Stimulated activated CD8-positive, alpha-beta memory T cell treated with anti-CD3 and anti-CD28 coated beads, Interleukin-7, amount 100 ng/mL, for 48 hours (primary cell): ENCODE data around the gene OLFM1.
"Not testable (repeated sequence)": the region's sequence is repeated elsewhere in the genome, so short reads cannot be mapped to it uniquely, and the experiment has no call there.

ENCODE experiments used
- DNase-seq, 2 donors: peaks; one replicate each; pipeline ENCODE4 v3.0.0-alpha.2; 2020; ENCODE audit warnings: low read depth in 1 of 2; ENCODE audit errors: extremely low read depth in 1 of 2

The OLFM1 gene

DNA sequence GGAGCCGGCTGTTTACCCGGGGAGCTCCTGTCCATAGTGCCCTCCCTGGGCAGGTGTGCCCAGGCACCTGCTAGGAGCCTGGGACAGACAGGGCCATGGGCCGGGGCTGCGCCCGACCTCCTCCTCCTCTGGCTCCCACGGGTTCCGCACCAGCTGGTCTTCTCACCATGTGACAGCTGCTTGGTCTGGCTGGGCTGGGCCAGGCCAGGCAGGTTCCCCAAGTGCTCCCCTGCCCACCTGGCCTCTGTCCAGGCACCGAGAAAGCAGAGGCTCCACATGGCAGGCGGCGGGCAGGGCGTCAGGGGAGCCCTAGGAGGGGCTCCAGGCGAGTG, 60.0 kb downstream of the OLFM1 start:
- no peak for DNase-seq

GRCh38 chr9:135147938-135148337, 60.5 kb downstream of the OLFM1 start:
- no peak for DNase-seq

DNA sequence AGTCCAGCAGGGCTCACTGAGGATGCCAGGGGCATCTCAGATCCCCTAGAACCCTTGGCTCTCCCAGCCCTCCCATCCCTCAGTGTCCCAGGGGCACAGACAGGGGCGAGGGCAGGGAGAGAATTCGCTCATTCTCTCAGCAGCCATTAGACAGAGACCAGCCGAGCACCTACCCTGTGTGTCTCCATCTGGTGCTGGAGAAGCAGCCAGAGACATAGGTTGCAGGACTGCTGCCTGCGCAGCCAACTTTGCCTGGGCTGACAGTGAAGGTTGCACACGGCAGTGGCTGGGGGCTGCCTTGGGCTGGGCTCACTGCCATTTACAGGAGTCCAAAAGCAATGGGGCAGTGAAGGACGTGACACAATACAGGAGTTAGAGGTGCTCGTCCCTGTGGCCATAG, 60.9 kb downstream of the OLFM1 start:
- DNase-seq, result no peak

- not testable (repeated sequence) for DNase-seq
Observed at GRCh38 chr9:135149901-135150300, 62.4 kb downstream of the OLFM1 start.

DNA sequence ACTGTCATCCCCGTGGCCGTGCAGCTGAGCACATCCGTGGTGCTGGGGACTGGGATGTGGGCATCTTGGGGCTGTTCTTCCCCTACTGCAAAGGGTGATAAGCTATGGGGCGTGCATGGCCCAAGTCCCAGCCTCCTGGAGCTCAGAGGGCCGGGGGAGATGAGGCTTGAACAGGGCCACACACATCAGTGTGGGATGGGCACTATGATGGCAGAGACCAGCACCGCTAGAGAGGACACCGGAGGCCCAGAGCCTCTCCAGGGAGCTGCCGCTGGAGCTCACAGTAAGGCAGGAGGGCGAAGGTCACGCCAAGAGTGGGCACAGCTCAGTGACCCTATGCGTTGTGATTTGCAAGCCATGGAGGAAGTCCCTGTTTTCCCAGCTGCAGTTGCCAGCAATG, 63.5 kb downstream of the OLFM1 start:
- DNase-seq, result no peak

DNA sequence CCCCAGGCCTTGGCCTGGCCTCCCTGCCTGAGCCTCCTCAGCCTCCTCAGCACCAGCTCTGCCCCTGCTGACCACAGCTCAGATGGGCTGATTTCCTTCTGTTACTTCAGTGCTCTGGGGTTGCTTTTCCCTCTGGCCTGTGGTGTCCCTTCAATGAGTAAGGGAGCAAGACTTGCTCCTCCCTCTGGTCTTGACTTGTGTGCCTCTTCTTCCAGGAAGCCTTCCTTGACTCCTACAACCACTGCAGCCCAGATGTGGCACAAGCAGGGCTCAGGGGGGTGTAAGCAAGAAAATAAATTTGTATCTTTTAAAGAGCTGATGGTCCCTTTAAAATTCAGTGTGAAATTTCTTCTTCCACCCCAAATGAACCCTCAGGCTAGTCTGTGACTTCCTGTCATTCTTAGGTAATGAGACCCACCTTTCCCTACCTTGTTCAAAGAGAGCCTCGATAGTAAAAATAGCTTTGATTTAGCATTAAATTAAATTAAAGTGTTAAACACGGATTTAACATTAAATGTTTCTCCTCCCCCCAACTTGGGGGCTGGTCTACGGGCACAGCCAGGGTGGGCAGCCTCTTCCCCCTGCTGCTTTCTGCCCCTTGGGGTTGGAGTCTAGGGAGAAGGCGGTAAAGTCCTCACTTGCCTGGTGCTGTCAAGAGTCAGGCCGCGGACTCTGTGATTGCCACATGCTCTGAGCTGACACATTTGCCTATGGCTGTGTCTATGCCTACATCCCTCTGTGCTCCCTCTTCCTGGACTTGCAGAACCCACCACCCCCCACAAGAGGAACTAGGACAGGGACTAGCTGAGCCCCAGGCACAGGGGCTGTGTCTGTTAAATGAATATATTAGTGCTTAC, 64.5 kb downstream of the OLFM1 start:
- no peak for DNase-seq

DNA sequence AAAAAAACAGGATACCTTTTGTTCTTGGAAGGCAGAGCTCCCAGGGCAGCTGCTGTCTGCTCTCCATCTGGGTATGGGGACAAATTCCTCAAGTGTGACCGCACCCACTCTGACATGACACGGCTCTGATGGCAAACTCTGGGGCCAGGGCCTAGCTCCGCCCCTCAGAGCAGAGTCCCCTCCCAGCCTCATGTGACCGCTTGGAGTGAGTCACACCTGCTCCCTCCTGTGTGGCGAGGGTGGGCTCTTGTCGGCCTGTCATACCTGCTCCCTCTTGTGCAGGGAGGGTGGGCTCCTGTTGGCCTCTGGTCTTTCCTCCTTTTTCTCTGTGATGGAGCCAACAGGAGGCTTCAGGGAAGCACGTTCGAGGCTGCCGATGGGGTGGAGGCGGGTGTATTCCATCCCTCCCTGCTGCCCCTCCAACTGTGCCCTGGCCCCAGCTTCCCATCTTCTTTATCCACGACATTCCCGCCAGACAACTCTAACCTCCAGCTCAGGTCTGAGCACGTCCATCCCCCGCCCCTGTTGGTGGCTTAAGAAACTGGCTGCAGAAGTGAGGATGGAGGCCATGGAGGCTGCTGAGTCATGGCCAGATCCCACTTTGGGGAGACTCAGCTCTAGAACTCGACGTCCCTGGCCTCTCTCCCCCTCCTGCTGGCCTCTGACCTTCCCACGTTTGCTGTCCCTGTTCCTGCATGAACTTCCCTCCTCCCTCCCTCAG, 65.3 kb downstream of the OLFM1 start:
- no peak for DNase-seq

- DNase-seq, result no peak
Observed at GRCh38 chr9:135154050-135154615, 66.7 kb downstream of the OLFM1 start.

- no peak for DNase-seq
Observed at GRCh38 chr9:135155396-135155795, 67.9 kb downstream of the OLFM1 start.

DNA sequence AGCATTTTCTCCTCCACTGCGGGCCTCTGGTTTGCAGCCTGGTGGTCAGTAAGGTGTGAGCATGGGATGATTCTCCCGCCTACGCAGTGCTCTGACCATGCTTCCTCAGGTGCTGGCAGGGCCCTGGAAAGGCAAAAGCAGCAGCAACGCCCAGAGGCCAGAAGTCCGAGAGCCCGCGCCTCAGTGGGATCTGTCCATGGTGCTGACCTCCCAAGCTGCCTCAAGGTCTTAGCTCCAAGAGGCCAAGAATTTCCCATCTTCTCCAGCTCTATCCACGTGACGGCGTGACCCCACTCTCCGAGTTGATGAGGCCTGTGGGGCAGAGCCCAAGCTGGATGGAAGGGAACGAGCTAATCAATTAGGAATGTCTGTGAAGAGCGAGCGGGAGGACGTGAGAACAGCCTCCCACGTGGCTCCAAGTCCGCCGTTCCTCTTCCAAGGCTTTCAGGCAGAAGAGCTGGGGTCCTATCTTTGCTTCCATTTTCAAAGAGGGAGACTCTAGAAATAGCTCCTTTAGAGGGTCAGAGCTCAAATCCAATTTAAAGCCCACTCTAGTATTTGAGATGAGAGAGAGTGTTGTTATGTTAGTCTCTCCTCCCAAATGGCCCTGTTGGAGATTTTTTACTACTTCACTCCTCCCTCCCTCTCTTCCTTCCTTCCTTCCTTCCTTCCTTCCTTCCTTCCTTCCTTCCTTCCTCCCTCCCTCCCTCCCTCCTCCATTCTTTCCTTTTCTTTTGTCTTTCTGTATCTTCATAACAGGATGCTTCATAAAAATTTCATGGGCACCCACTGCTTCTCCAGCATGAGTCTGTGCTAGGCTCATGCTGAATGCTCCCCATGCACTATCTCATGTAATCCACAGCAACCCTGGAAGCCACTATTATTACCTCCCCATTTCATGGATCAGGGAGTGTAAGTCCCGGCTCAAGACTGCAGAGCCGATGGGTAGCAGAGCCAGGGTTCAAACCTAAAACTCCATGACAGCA, 69.3 kb downstream of the OLFM1 start:
- DNase-seq, result no peak

DNA sequence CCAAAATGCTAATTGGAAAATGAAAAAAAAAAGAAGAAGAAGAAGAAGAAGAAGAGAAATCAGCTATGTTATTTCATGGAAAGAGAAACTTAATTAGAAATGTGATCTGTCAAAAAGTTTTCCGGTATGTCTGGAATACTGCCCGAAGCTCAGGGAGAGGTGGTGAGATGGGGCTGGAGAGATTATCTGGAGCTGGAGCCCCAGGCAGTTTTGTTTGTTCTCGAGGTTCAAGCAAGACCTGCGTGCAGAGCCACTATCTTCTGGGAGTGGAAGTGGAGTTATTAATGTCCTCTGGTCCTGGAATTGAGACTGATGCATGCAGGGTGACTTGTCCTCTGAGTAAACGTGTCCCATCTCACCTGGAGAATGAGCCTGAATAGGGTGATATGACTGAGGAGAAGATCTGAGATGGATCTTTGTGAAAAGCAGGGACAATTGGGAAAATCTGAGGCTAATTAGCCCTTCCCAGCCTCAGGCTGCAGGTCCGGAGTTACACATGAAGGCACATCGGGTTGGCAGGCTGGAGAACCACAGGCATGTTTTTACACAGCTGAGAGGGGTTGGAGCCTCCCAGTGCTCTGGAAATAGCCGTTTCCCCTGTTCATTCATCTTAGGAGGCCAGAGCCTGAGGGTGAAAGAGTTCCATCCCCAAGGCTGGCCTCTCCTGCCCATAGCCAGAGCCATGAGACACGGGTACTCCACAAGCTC, 70.5 kb downstream of the OLFM1 start:
- DNase-seq, result no peak

DNA sequence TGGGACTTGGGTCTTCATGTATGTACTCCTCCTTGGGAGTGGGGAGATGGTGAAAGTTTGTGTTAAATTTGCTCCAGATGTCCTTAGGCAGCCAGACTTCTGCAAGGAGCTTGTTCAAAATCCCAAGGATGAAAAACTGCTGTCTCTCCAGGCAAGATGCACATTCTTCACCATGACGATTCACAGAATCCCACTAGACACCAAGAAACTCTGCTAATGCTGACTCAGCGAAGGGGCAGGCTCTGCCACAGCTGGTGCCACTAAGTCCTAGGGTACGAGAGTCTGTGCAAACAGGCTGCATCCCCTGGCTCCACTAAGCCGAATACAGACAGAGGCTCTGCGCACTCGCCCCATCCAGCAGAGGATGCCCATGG, 71.1 kb downstream of the OLFM1 start:
- no peak for DNase-seq

DNA sequence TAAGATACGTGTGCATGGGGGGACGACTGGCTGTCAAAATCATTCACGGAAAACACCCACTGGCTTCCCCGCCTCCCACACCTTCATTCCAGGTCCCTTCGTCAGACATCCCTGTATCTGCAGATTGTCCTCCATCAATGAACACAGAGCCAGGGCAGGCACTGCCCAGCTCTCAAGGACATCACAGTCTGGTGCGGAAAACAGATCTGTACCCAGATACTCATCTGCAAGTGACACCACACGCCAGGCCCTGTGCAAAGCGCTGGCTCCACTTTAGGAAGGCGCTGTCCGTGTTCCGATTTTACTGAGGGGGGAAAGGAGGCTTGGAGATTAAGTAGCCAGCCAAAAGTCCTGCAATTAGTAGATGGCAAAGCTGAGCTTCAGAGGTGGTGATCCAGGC, 72.3 kb downstream of the OLFM1 start:
- no peak for DNase-seq

DNA sequence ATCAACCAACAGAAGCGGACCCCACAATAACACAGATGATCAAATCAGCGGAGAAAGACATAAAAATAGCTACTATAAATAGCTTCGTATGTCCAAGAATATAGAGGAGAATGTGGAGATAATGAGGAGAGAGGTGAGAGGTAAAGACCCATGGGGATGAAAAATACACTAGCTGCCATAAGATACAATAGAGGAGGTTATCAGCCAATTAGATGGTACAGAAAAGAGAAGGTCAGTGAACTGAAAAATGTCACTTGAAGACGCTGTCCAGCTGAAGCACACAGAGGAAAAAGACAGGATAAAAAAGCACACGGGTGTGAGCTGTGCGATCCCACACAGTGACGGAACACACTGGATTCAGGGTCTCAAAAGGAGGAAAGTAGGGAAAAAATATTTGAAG, 73.4 kb downstream of the OLFM1 start:
- DNase-seq, result no peak

DNA sequence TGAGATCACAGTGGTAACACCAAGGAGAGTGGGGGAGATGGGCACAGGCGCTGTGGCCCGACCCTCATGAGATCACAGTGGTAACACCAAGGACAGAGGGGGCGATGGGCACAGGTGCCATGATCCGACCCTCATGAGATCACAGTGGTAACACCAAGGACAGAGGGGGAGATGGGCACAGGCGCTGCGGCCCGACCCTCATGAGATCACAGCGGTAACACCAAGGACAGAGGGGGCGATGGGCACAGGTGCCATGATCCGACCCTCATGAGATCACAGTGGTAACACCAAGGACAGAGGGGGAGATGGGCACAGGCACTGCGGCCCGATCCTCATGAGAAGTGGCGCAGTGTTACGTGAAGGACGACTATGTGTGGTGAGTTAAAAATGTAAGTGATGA, 75.1 kb downstream of the OLFM1 start:
- not testable (repeated sequence) for DNase-seq

GRCh38 chr9:135163023-135163780, 75.7 kb downstream of the OLFM1 start:
- no peak for DNase-seq

DNA sequence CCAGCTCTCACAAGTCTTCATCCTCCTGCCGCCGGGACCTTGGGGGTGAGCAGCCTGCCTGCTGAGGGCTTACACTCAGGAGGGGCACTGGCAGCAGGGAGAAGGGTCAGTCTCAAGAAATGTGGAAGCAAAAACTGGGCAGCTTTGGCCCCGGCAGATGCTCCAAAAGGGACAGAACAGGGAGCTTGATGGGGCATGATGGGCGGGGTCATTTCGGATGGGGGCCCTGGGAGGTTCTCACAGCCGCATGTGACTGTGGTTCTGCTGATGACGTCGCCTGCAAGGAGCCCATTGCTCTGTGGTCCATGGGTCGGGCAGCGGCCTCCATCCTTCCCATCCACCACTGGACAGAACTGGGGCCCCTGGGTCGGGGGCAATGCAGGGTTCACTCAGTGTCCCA, 76.6 kb downstream of the OLFM1 start:
- DNase-seq, result no peak

DNA sequence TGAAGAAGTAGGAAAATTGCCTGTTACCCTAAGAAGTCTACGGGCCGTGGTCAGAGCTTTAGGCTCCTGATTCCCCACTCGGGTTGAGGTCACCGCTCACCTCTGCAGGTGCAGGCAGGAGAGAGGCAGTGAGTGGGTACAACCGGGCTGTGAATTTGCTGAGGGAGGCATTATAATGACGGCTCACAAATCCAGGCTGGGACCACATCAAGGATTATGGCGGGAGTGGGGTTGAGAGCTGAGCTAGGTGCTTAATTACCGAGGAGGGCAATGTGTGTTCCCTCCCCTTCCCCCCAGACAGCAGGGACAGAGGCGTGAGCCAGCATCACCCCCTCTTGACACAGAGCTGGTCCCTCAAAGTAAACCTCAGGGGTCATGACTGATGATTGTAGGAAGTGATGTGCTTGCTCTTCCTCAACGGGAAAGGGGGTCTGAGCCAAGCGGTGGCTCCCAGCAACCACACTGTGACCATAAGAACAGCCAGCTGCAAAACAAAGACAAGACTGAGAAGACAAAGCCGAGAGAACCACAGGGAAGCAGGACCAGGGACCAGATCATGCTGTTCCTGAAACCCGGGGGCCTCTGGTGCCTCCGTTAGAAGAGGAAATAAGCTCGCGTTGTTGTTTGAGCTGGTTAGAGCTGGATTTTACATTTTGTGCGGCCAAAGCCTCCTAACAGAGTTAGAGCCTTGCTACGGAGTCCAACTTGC, 77.7 kb downstream of the OLFM1 start:
- DNase-seq, result no peak
